DOHH2 (cell line): ENCODE results near the gene CRELD2.

ENCODE experiments used
- H3F3A ChIP-seq: fragments of 200-600 bp; sonication (generic), shearing (Covaris generic); 2 replicates; pipeline ENCODE4 v1.6.0; 2016; ENCODE audit warnings: antibody characterized with exemption, mild to moderate bottlenecking; ENCODE audit not compliant: control insufficient read depth, insufficient read depth
- H3K27ac ChIP-seq: fragments of 200-600 bp; sonication (generic); 2 replicates; pipeline ENCODE4 v1.5.1; 2014; ENCODE audit warnings: low read depth, mild to moderate bottlenecking, low read length, moderate library complexity
- H3K27me3 ChIP-seq: fragments of 200-600 bp; sonication (generic); 2 replicates; pipeline ENCODE4 v1.6.1; 2014; ENCODE audit warnings: mild to moderate bottlenecking, low read length, mixed read lengths; ENCODE audit not compliant: control insufficient read depth
- H3K36me3 ChIP-seq: fragments of 200-600 bp; sonication (generic); 2 replicates; pipeline ENCODE4 v1.6.1; 2014; ENCODE audit warnings: mild to moderate bottlenecking, low read length, moderate library complexity, mixed read lengths; ENCODE audit not compliant: control insufficient read depth
- H3K4me1 ChIP-seq: fragments of 200-600 bp; sonication (generic); 2 replicates; pipeline ENCODE4 v1.6.1; 2014; ENCODE audit warnings: mild to moderate bottlenecking, low read length, mixed read lengths; ENCODE audit not compliant: control insufficient read depth
- H3K4me2 ChIP-seq: fragments of 200-600 bp; sonication (generic); 2 replicates; pipeline ENCODE4 v1.6.0; 2014; ENCODE audit warnings: mild to moderate bottlenecking, low read length, moderate library complexity
- H3K4me3 ChIP-seq: fragments of 200-600 bp; sonication (generic); 2 replicates; pipeline ENCODE4 v1.5.1; 2014; ENCODE audit warnings: mild to moderate bottlenecking, low read length, mixed read lengths
- H3K79me2 ChIP-seq: fragments of 200-600 bp; sonication (generic); 2 replicates; pipeline ENCODE4 v1.6.1; 2014; ENCODE audit warnings: mild to moderate bottlenecking, low read length, mixed read lengths; ENCODE audit not compliant: control insufficient read depth
- H3K9me2 ChIP-seq: fragments of 200-600 bp; sonication (generic); replicated peaks from 2 replicates; pipeline ENCODE4 v1.6.1; 2014; ENCODE audit warnings: mild to moderate bottlenecking, low read length, mixed read lengths; ENCODE audit not compliant: control insufficient read depth
- H3K9me3 ChIP-seq: fragments of 200-600 bp; sonication (generic); 2 replicates; pipeline ENCODE4 v1.6.1; 2014; ENCODE audit warnings: antibody characterized with exemption, low read length, mixed read lengths; ENCODE audit not compliant: control insufficient read depth, insufficient read depth
- H4K20me1 ChIP-seq: fragments of 200-600 bp; sonication (generic); 2 replicates; pipeline ENCODE4 v1.6.0; 2014; ENCODE audit warnings: low read depth, mild to moderate bottlenecking, antibody characterized with exemption, low read length, moderate library complexity; ENCODE audit not compliant: control insufficient read depth, insufficient read depth
- CTCF ChIP-seq: fragments of 200-600 bp; sonication (generic); IDR thresholded peaks from one replicate; pipeline ENCODE4 v1.5.1; 2014; ENCODE audit warnings: antibody characterized with exemption, mild to moderate bottlenecking, low read depth, low read length; ENCODE audit not compliant: poor library complexity, severe bottlenecking
- EZH2phosphoT487 ChIP-seq: fragments of 200-600 bp; sonication (generic); IDR thresholded peaks from 2 replicates; pipeline ENCODE4 v1.6.1; 2017; ENCODE audit warnings: borderline replicate concordance, mild to moderate bottlenecking, antibody characterized with exemption, low read length, moderate library complexity, mixed read lengths

Gene CRELD2

GRCh38 chr22:49968313-49968830 is 49.9 kb downstream of the CRELD2 start:
- Histone ChIP-seq H3K4me2 (no peak overlapping the region), H3F3A (peaks cover 23% of the 10 kb centered on the region), H4K20me1 (peaks cover 3% of the 10 kb centered on the region; the same call in 1 of the 2 replicates), H3K4me1 (peaks cover 62% of the 10 kb centered on the region), H3K9me2 (no peaks in the 10 kb centered on the region), H3K36me3 (peaks cover 15% of the 10 kb centered on the region), H3K27ac (no peak overlapping the region), H3K9me3 (peaks cover 5% of the 10 kb centered on the region; the same call in 1 of the 2 replicates), H3K27me3 (no peaks in the 10 kb centered on the region; the same call in 1 of the 2 replicates), H3K4me3 (no peak overlapping the region), H3K79me2 (peaks cover 14% of the 10 kb centered on the region)
- TF ChIP-seq EZH2phosphoT487 (no peak), CTCF (no peak)

DNA sequence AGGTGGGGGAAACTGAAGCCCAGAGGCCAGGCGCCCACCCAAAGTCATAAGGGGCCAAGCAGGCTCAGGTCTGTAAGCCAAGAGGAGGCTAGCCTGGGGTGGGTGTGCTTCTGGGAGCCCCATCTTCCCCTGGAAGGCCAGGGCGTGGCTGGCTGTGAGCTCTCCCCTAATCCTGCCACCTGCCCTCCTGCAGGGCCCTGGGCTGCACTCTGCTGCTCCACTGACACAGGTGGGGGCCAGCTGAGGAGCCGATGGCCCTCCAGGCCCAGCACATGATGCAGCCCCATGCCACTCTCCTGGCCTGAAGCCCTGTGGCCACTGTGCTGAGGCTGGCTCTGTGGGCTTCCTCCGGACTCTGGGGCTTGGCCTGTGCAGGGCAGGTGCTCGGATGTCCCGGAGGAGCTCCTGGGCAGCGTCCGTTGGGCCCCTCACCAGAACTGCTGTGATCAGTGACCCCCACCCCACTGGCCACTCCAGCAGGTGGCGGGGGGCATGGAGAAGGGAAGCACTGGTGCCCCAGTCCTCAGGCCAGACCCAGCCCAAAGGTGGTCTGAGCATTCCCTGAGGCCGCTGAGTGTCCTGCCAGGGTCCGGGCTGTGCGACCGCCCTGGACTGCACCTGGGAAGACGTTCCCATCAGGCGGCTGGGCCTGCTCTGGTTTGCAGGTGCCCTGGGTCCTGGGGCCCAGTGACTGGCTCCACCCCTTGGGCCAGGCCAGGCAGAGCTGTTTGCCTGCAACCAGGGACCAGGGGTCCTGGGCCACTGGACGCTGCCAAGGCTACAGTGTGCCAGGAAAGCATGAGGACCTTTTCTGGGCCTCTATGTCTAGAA is 50.6 kb downstream of the CRELD2 start:
- Histone ChIP-seq H3F3A (peaks cover 18% of the 10 kb centered on the region), H3K4me2 (no peak overlapping the region)
- TF ChIP-seq EZH2phosphoT487, result no peak
- no peak for TF ChIP-seq CTCF

GRCh38 chr22:49969751-49970527 is 51.5 kb downstream of the CRELD2 start:
- peak overlapping the region; percentile 63; the same call in 1 of the 2 replicates for H3K4me3 ChIP-seq
- peaks cover 6% of the 10 kb centered on the region; the same call in 1 of the 2 replicates for H3K9me3 ChIP-seq
- peaks cover 58% of the 10 kb centered on the region for H3K4me1 ChIP-seq
- TF ChIP-seq CTCF (no peak), EZH2phosphoT487 (no peak)
- H3K4me2 ChIP-seq, result peak overlapping the region; percentile 83
- H3K27ac ChIP-seq, result peak overlapping the region; percentile 42
- no peaks in the 10 kb centered on the region for H3K79me2 ChIP-seq
- no peaks in the 10 kb centered on the region; the same call in 1 of the 2 replicates for H4K20me1 ChIP-seq
- no peaks in the 10 kb centered on the region; the same call in 1 of the 2 replicates for H3K27me3 ChIP-seq
- no peaks in the 10 kb centered on the region for H3K9me2 ChIP-seq
- H3K36me3 ChIP-seq, result no peaks in the 10 kb centered on the region; the same call in 1 of the 2 replicates
- peaks cover 18% of the 10 kb centered on the region for H3F3A ChIP-seq

More for the DNA sequence above, 50.6 kb downstream of the CRELD2 start:
- H3K4me3 ChIP-seq, result no peak overlapping the region
- no peaks in the 10 kb centered on the region; the same call in 1 of the 2 replicates for H3K27me3 ChIP-seq
- H4K20me1 ChIP-seq, result no peaks in the 10 kb centered on the region; the same call in 1 of the 2 replicates
- no peak overlapping the region for H3K27ac ChIP-seq
- peaks cover 59% of the 10 kb centered on the region for H3K4me1 ChIP-seq
- peaks cover 6% of the 10 kb centered on the region; the same call in 1 of the 2 replicates for H3K9me3 ChIP-seq
- no peaks in the 10 kb centered on the region for H3K9me2 ChIP-seq
- peaks cover 8% of the 10 kb centered on the region for H3K36me3 ChIP-seq
- H3K79me2 ChIP-seq, result peaks cover 7% of the 10 kb centered on the region
